Colonic mucosa (tissue), 4 donors: ENCODE results near the gene OTOS. TPM values are rescaled to one million over a fixed set of nuclear protein-coding genes. Genes with fewer than 3 reads are reported as not detected.

ENCODE experiments used
- DNase-seq: peaks from one replicate; pipeline ENCODE4 v3.0.0-alpha.2; 2020
- H3K27ac ChIP-seq: fragments of 200-600 bp; one replicate; pipeline ENCODE4 v1.8.0; 2021
- H3K27me3 ChIP-seq: fragments of 200-600 bp; one replicate; pipeline ENCODE4 v1.8.0; 2021
- H3K36me3 ChIP-seq: fragments of 200-600 bp; one replicate; pipeline ENCODE4 v1.8.0; 2021
- H3K4me1 ChIP-seq: fragments of 200-600 bp; one replicate; pipeline ENCODE4 v1.8.0; 2021; ENCODE audit warnings: mild to moderate bottlenecking
- H3K4me3 ChIP-seq: fragments of 200-600 bp; one replicate; pipeline ENCODE4 v1.8.0; 2021
- H3K9ac ChIP-seq, 2 donors: one replicate each; pipeline ENCODE4 v1.7.0; 2013; ENCODE audit warnings: control low read depth in 2 of 2, low read depth in 2 of 2, low read length in 2 of 2
- H3K9me3 ChIP-seq: fragments of 200-600 bp; one replicate; pipeline ENCODE4 v1.8.0; 2021
- CTCF ChIP-seq: fragments of 200-600 bp; IDR thresholded peaks from one replicate; pipeline ENCODE4 v1.8.0; 2022; ENCODE audit warnings: antibody characterized with exemption, mild to moderate bottlenecking
- intact Hi-C: fragments of 100-400 bp; cut with DNase I; formaldehyde crosslinking; loops from one replicate; pipeline ENCODE4 v1.14.1; 2022
- total RNA-seq, 2 donors: library from RNA; stranded (reverse); fragmentation: NEBNext Ultra II Directional in 1 of 2; extraction: Animal tissue kit (Norgen Biotek cat#: 25700) in 1 of 2; gene quantifications; one replicate each; pipeline ENCODE4 v1.2.1, GENCODE V29; 2021
- donor health status: healthy.
- donor health status: DM: no; HTN: no; CAD: no.
- donor health status: DM: no; HTN: no; CAD: no.

The OTOS gene
- total RNA-seq, 2 donors from 2014 or later, result not detected

DNA sequence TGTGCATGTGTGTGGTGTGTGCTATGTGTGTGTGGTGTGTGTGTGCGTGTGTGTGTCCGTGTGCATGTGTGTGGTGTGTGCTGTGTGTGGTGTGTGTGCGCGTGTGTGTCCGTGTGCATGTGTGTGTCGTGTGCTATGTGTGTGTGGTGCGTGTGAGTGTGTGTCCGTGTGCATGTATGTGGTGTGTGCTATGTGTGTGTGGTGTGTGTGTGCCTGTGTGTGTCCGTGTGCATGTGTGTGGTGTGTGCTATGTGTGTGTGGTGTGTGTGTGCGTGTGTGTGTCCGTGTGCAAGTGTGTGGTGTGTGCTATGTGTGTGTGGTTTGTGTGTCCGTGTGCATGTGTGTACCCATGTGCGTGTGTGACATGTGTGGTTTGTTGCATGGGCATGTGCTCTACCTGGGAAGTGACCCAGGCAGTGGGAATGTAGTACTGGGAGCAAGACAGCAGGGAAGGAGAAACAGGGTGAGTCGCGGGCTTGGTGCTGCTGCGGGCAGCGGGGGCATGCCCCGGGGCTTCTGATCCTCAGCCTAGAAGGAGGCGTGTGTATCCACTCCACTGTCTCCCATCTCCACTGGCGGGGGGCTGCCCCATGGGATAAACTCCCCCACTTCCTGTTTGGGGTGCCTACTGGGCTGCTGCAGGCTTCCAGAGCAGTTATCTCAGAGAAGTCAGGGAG is 7.6 kb upstream of the OTOS start:
- DNase-seq, result no peak
- intact Hi-C loops, result loop anchor here (10.0 kb wide), 1 partner anchor 1113 kb away; no protein-coding TSS in a partner anchor
- H3K27me3 ChIP-seq, result no peaks in the 10 kb centered on the region

DNA sequence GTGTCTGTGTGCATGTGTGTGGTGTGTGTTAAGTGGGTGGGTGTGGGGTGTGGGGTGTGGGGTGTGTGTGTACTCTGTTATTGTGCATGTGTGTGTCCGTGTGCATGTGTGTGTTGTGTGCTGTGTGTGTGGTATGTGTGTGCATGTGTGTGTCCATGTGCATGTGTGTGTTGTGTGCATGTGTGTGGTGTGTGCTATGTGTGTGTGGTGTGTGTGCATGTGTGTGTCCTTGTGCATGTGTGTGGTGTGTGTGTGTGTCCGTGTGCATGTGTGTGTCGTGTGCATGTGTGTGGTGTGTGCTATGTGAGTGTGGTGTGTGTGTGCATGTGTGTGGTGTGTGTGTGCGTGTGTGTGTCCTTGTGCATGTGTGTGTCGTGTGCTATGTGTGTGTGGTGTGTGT is 6.9 kb upstream of the OTOS start:
- Histone ChIP-seq H3K9ac (no peak overlapping the region), H3K27ac (no peak overlapping the region), H3K4me1 (no peaks in the 10 kb centered on the region), H3K36me3 (no peaks in the 10 kb centered on the region), H3K27me3 (no peaks in the 10 kb centered on the region), H3K4me3 (no peak overlapping the region), H3K9me3 (no peaks in the 10 kb centered on the region)
- intact Hi-C loops, result loop anchor here (10.0 kb wide), 1 partner anchor 1113 kb away; no protein-coding TSS in a partner anchor
- TF ChIP-seq CTCF, result no peak
- no peak for DNase-seq

More for the DNA sequence above, 7.6 kb upstream of the OTOS start:
- Histone ChIP-seq H3K9ac (no peak overlapping the region), H3K4me1 (no peaks in the 10 kb centered on the region), H3K4me3 (no peak overlapping the region), H3K9me3 (no peaks in the 10 kb centered on the region), H3K36me3 (no peaks in the 10 kb centered on the region), H3K27ac (no peak overlapping the region)
- TF ChIP-seq CTCF, result no peak

DNA sequence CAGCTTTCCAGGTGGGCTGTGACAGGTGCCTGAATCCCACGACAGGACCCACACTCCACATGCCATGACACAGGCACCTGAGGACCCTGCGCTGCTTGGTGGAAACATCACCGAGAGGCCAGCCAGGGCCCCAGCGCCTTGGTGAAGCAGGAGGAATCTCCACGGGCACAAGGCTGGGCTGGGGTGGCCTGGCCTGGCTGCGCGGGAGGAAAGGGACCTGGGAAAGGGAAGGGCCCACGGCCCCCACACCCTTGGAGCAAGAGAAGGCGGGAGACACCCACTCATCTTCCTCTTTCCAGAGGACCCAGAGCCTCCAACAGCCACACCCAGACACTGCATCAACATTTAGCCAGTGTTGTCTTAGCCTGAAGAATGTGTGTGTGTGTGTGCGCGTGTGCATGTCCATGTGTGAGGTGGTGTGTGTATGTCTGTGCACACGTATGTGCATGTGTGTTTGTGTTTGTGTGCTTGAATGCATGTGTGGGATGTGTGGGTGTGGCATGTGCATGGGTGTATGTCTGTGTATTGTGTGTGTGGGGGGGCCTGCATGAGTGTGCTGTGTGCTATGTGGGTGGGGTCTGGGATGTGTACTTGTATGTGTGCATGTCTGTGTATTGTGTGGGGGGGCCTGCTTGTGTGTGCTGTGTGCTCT is 6.3 kb upstream of the OTOS start:
- H3K27me3 ChIP-seq, result no peaks in the 10 kb centered on the region
- H3K9ac ChIP-seq, result no peak overlapping the region
- no peaks in the 10 kb centered on the region for H3K9me3 ChIP-seq
- H3K4me3 ChIP-seq, result no peak overlapping the region
- H3K36me3 ChIP-seq, result no peaks in the 10 kb centered on the region
- H3K4me1 ChIP-seq, result no peaks in the 10 kb centered on the region
- H3K27ac ChIP-seq, result no peak overlapping the region
- DNase-seq, result no peak
- TF ChIP-seq CTCF, result no peak
- intact Hi-C loops, result loop anchor here (10.0 kb wide), 1 partner anchor 1112 kb away; no protein-coding TSS in a partner anchor

DNA sequence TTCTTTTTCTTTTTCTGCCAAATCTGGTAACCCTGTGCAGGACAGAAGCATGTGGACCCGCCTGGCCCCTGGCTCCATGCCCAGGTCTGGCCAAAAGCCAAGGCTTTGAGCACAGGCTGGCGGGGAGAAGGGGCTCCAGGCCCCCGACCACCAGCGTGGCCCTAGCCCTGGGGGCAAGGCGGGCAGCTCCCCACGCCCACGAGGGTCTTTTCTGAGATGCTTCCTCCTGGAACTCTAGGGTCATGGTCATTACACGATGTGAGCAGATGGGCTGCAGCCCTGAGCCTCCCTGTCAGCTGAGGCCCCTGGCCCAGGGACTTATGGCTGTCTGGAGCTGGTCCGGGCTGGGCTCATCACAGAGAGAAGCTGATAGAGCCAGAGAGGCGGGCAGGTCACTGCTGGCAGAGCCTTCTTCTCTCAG is 5.7 kb upstream of the OTOS start:
- Histone ChIP-seq H3K27ac (no peak overlapping the region), H3K27me3 (no peaks in the 10 kb centered on the region), H3K9ac (no peak overlapping the region), H3K4me3 (no peak overlapping the region), H3K9me3 (no peaks in the 10 kb centered on the region), H3K36me3 (no peaks in the 10 kb centered on the region), H3K4me1 (no peaks in the 10 kb centered on the region)
- TF ChIP-seq CTCF, result no peak
- intact Hi-C loops, result loop anchor here (10.0 kb wide), 1 partner anchor 1111 kb away; no protein-coding TSS in a partner anchor
- DNase-seq, result no peak

DNA sequence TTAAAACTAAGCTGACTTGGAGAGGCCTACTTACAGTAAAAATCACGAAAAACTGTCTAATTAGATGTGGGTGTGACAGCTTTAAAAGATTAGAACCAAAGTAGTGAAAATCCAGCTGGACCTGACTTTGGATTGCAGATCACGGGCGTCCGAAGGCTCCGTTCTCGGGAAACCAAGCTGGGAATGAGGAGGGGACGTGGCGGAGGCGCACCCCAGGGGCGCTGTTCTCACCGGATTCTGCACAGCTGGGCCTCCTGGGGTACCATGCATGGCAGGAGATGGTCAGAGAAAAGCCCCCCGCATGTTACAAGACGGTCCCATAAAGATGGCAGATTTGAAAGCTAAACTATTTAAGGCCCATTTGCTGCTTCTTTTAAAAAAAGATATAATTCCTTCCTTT is 5.0 kb upstream of the OTOS start:
- Histone ChIP-seq H3K4me1 (no peaks in the 10 kb centered on the region), H3K27me3 (no peaks in the 10 kb centered on the region), H3K36me3 (no peaks in the 10 kb centered on the region), H3K9ac (no peak overlapping the region), H3K4me3 (no peak overlapping the region), H3K9me3 (no peaks in the 10 kb centered on the region), H3K27ac (no peak overlapping the region)
- TF ChIP-seq CTCF, result no peak
- DNase-seq, result no peak
- intact Hi-C loops, result loop anchor here (2.0 to 10.0 kb wide), 2 partner anchors 85 to 1111 kb away; no protein-coding TSS in a partner anchor
